NCI-H128 (cell line): ENCODE measurements around the gene MAP3K12.
"Not testable (repeated sequence)": the region's sequence is repeated elsewhere in the genome, so short reads cannot be mapped to it uniquely, and the experiment has no call there.

Experiments used
- DNase-seq: peaks from one replicate; lab custom pipeline; 2025; ENCODE audit not compliant: unreplicated experiment; lab: John Stamatoyannopoulos, UW

The MAP3K12 gene

DNA sequence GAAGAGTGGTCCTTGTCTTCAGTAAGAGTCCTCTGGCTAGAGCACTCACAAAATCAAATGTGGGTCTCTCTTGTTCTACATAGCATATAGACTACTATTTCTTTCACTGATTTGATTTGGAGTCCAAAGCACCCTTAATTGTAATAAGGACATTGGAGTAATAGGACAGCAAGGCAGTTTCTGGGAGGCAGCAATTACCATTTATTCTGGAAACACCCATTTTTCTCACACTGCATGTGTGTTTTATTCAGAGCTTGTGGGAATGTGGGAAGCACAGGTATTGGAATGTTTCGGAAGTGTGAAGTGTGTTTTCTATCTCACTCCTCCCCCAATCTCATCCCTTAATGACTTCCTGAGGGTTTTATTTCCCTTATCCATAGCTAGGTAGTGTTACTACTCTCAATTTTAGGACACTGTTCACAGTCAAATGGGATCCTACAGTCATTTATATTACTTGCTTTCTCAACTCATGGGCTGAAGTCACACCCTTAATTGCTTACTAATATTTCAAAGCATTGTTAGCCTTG lies 27.1 kb downstream of the MAP3K12 start:
- no peak for DNase-seq

DNA sequence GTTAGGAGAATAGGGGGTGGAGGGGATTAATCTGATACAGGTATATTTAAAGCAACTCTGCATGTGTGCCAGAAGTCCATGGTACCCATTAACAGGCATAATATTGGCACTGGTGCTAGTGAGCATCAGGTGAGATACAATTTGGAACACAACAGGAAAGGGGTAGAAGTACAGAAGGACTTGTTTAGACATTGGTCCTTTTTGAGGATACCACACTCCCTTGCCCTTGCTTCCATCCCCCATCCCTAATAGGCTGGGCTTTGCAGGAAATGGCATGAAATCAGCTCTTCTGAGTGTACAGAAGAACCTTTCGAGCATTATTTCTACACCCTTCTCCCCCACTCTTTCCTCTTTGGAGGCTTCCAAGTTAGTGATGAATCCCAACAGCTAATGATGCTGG lies 31.0 kb downstream of the MAP3K12 start:
- DNase-seq: no peak

DNA sequence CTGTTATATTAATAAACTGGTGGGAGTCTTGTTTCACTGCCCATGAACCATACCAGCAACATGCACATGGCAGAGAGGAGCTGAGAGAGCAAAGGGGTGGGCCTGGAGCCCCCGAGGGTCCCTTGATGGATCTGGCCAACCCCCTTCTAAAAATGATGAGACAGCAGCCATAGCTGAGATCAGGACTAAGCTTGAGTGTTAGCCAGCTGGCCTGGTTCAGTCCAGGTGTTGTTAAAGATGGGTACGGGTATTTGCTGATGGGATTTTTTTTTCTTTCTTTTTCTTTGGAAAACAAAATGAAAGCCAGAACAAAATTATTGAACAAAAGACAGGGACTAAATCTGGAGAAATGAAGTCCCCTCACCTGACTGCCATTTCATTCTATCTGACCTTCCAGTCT lies 31.4 kb downstream of the MAP3K12 start:
- DNase-seq: no peak

DNA sequence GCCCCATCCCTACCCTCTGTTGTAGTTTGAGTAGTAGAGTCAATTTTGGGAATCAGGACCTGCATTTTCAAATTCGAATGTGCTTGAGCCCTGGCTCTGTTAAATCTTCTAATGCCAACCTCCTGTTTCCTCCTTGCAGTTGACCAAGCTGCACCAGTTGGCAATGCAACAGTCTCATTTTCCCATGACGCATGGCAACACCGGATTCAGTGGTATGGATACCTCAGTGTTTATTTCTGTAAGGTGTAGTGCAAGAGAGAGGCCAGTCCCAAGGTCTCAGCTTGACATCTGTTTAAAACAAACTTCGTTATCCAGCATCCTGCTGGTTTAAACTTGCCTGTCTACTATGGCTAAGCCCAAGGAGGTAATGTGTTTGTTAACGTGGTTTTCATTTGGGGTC lies 32.2 kb downstream of the MAP3K12 start:
- DNase-seq: no peak

DNA sequence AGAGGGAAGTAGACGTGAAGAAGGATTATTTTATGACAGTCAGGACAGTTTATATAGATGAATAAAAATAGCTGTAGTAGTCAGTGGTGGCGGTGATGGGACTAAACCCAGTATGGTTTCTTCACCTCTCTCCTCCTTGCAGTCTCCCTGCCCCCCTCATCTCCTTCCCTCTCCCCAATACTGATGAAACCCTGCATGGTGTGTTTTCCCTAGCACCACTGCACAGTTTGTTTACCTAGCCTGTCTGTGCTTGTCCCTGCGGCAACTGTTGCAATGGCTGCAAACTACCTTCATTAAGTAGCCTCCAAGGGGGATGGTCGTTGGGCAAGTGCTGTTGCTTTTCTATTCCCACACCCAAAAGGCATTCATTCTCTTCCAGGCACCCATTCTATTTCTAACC lies 32.6 kb downstream of the MAP3K12 start:
- DNase-seq: no peak

DNA sequence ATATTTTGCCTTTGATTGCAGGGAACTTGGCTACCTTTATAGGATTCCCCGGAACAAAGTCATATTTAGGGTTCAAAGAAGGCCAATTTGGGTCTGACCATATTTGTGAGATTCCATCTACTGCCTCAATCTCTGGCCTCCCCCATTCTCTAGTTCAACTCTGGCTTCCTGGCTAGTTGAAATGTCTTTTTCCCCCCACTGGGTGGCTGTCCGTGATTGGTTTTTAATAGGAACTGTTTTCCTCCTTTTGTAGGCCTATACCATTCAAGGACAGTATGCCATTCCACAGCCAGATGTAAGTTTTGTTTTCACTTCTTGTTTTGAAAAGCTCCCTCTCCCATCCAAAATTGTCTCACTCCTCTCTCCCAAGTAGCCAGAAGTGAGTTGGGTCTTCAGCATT lies 33.6 kb downstream of the MAP3K12 start:
- no peak for DNase-seq

DNA sequence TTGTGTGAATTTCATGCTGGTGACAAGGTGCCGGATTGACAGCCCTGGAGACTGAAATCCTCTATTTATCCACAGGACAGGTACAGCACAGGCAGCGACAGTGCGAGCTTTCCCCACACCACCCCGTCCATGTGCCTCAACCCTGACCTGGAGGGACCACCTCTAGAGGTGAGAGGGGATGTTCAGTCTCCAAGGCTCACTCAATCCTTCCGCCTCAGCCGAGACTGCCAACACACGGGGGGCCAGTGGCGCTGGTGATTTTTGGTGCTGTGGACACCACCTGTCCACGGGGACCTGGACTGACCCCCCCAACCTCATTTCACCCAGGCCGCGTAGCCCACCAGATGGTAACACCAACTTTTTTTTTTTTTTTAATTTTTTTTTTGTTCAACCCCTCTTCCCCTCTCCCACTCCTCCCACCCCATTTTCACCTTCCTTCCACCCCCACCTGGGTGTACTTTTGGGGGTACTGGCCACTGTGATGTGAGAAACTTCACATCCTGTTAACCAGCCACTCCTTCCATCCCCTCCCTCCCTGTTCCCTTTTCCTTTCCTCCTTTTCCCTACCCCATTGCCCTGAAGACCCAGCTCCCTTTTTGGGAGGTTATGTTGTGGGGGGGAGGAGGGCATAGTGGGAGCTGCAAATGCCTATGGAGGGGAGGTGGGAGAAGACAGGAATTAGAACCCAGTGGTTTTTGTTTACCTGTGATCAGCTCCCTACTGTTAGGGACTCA lies 34.4 kb downstream of the MAP3K12 start:
- DNase-seq: no peak

DNA sequence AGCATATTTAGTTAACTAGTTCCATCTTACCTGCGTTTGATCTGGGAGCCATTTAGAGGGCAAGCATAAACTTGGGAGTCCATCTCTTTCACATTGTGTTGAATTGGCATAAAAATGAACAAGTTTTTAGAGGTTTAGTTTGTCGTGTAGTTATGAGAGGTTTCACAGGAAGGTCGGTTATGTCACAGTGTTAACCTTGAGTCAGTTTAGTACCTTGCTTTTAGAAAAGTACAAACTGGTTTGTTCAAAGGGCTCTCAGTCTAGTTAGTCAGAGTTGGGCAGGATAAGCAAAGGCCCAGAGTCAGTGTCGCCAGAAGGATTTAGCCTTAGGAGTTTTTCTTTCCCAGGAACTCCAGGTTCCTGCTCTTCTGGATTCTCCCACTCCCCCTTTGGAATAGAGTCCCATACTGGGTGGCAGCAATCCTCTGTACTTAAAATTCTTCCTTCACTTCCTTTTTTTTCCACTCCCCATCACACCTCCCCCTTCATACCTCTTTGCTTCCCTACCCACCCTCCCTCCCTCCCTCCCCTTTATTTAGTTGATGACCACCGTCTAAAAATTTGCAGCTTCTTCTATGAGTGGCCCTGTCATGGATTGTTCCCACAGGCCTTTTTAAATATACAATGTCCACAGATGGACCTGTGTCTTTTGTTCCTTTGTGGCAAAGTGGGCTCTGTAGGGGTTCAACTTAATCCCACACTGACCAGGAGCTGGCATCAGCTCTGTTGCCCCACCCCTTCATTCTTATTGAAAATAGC lies 35.3 kb downstream of the MAP3K12 start:
- no peak for DNase-seq

DNA sequence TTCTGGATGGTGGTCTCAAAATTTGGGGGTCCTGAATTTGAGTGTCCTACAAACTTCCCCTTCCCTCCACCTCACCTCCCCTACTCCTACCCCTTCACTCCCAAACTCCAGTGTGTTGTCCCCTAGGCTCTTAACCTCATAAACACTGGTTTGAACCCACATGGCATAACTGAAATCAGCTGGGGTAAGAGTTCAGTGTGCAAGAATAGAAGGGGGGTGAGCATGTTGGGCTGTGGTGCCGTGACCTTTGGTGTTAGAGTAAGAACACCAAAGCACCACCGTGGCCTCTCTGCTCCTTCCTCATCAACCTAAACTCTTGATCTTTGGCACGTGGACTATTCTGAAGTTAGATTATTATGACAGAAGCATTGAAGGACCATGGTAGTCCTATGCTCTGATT lies 36.3 kb downstream of the MAP3K12 start:
- DNase-seq: no peak

DNA sequence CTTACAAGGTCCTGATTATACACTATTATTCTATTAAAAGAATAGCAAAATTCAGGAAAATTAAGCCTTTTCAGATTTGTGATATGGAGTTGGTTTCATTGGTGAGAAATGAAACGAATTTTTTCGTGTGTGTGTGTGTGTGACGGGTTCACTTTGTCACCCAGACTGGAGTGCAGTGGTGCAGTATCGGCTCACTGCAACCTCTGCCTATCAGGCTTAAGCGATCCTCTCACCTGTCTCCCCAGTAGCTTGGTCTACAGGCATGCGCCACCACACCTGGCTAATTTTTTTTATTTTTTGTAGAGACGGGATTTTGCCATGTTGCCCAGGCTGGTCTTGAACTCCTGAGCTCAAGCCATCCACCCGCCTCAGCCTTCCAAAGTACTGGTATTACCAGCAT lies 37.7 kb downstream of the MAP3K12 start:
- DNase-seq: no peak

DNA sequence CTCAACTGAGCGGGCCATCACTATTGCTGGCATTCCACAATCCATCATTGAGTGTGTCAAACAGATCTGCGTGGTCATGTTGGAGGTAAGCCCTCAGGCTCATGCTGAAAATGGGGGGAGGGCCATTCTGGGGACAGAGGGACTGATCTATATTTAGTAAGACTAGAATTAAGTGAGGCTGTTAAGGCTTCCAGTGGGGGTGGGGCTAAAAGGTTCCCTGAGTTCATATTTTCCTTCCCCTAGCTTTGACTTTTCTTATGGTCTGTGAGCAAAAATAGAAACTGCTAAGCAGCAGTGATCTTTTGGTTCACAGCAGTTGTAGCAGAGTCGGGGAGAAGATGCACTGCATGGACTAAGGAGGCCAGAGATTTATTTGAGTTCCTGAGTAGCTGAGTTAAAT lies 38.2 kb downstream of the MAP3K12 start:
- no peak for DNase-seq

DNA sequence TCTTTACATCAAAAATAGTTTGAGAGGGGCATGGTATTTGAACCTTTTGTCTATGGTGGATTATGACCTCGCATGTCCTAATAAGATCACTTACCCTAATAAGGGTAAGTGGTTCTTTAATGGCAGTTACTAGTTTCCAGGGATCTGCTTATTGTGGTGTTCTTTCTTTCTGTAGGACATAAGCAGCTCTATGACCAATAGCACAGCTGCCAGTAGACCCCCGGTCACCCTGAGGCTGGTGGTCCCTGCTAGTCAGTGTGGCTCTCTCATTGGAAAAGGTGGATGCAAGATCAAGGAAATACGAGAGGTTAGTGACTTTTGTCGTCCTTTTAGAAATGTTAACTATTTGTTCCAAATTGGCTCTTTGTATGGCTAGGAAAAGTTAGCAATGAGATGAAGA lies 40.2 kb downstream of the MAP3K12 start:
- DNase-seq: no peak

DNA sequence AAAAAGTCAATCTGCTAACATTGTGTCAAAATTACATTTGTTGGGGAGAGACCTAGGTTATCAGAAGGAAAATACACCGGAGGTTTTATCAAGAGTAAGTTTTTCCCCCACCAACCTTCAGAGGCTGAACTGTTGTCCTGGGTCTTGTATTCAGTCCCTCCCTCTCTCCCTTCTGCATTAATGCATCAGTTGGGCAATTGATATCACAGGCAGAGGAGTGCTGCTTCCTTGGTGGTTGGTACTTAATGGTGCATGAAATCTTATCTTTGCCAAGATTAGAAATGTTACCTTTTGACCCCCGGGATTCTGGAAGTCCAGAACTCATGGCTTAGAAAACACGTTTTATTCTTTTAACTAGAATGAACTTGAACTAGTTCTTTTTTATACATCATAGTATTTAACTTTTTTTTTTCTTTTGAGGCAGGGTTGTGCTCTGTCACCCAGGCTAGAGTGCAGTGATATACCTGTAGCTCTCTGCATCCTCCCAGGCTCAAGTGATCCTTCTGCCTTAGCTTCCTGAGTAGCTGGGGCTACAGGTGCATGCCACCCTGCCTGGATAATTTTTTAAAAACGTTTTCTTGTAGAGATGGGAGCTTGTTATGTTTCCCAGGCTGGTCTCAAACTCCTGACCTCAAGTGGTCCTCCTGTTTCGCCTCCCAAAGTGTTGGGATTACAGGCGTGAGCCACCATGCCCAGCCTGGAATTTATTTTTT lies 42.4 kb downstream of the MAP3K12 start:
- no peak for DNase-seq

DNA sequence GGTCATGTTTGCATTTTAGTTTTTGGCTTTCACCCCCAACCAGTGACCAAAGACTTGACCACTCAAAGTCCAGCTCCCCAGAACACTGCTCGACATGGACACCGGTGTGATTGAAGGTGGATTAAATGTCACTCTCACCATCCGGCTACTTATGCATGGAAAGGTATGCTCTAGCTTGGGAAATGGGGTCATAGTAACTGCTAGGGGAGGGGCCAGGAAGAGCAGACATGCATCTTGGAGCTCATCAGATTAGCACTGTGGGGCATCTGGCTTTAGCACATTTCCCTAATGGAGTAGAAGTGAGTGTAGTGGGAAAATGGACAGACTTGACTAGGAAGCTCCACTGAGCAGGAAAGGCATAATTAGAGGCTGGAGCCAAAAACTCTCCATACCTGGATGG lies 44.6 kb downstream of the MAP3K12 start:
- DNase-seq: no peak

DNA sequence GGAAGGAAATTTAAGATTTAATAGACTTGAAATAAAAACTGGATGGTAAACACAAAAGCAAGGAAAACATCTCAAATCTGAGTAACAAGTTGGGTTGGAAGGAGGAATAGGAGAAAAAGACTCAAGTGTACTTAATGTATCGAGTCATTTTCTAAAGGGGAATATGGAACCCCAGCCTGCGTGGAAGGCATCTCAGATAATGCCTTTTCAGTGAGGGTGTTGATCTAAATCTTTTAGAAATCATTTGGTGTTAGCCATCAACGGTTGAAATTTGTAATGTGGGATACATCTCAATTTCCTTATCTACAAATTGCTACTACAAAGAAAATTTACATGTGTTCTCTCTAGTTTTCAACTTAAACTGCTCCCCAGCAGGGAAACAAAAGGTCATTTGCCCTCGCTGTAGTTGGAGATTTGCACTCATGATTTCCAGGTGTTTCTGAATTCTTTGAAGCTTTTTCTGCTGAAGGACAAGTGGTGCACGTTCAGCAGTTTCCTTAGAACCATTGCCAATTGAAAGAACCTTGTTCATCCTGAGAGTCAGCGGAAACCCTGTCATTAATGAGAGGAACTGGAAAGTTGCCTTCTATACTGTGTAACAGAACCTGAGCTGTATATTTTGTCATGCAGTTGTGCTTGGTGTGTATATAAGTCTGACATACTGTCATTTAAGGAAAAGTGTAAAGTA lies 45.2 kb downstream of the MAP3K12 start:
- no peak for DNase-seq

DNA sequence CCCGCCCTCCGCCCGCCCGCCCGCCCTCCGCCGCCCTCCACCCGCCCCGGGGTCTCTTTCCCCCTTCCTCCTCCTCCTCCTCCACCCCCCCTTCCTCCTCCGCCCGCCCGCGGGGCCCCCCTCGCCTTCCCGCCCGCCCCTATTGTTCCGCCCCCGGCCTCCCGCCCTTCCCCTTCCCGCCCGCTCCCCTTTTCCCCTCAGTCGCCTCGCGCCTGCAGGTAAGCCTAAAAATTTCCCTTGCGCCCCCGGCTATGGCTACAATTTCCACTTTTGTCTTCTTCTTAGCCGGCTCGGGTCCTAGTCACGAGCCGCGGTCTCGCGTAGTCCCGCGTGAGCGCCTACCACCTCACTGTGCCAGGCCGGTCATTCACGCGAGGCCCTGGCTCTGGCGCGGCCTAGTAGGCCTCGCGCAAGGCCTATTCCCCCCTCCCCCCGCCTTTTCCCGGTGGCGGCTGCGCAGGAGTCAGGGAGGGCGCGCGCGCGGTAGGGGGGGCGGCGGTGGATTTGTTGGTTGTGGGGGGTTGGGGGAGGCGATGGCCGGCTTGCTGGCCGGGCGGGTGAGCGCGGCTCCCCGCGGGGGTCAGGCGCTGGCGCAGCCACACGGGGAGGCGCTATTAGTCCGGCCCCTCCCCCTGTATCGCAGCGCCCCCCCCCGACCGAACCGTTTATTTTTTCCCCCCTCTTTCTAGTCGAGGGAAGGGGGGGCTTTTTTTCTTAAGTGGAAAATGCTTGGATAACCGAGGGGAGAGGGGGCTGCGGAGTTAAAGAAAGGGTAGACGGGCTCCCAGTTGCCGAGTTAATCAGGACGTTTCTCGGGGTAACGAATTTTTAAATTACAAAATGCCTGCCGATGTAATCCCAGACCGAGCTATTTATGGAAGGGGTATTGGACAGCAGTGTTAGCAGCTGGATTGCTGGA lies 46.8 kb downstream of the MAP3K12 start:
- DNase-seq: peak; percentile 23

DNA sequence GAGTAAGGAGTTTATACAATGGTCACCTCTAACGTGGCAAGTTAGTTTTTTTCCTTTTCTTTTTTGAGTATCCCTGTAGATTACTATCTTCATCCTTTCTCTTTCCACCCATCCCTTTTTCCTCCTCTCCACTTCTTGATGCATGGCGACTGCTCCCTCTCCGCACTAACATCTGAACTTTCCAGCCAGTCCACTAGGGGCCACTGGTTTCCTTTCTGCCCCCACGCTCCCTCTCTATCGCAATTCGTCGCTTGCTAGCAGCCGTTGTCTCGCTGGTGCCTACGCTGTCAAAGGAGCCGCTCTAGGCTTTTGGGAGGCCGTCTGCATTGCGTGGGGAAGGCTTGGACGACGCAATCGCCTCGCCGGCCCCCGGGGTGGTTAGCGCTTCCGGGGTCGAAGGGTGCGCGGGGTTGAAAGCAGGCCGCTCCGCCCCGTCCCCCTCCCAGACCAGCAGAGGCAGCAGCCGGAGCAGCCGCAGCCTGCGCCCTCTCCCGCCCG lies 47.5 kb downstream of the MAP3K12 start, which contains the start of gene PCBP2:
Gene PCBP2 (plus strand): TSS at position 442 of the 498 bp plus-strand sequence. CDS start 2,699 bp downstream, outside the sequence.
- peak; percentile 98 for DNase-seq

DNA sequence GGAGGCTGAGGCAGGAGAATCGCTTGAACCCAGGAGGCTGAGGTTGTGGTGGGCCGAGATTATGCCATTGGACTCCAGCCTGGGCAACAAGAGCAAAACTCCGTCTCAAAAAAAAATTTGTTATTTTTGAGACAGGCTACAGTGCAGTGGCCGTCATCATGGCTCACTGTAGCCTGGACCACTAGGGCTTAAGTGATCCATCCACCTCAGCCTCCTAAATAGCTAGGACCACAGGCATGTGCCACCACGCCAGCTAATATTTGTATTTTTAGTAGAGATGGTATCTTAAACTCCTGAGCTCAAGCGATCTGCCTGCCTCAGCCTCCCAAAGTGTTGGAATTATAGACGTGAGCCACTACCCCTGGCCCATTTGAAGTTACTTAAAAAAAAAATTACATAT lies 48.3 kb downstream of the MAP3K12 start:
- DNase-seq: no peak

DNA sequence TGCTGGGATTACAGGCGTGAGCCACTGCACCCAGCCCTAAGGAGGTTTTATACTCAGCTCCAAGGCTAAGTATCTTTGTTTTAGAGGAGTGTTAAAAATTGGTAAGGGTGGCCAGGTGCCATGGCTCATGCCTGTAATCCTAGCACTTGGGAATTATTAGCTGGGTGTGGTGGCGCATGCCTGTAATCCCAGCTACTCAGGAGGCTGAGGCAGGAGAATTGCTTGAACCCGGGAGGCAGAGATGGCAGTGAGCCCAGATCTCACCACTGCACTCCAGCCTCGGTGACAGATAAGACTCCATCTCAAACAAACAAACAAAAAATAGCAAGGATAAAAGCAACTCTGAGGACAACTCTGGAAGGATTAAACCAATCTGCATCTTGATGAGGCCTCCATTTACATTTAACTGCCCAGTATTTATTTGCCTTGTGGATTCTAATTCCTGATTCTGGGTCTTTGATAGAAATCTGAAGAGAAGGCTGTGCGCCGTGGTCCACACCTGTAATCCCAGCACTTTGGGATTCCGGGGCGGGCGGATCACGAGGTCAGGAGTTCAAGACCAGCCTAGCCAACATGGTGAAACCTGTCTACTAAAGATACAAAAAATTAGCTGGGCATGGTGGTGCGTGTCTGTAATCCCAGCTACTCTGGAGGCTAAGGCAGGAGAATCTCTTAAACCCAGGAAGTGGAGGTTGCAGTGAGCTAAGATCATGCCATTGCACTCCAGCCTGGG lies 54.5 kb downstream of the MAP3K12 start:
- not testable (repeated sequence) for DNase-seq
